GM12878 (cell line): Measurements from ENCODE around the gene LPCAT4. TPM values are rescaled to one million over a fixed set of nuclear protein-coding genes. Genes with fewer than 3 reads are reported as not detected.

Experiments
- ATAC-seq: fragments of 200-7000 bp; cut with Tn5 transposase; 3 replicates; pipeline ENCODE4 v1.9.1; 2020; ENCODE audit warnings: mild to moderate bottlenecking, moderate library complexity
- BruUV-seq: library from RNA; stranded (reverse); fragments of 400-500 nt; replicated peaks from 2 replicates; lab custom pipeline; 2021; lab: Mats Ljungman, UMichigan
- CTCF ChIA-PET: fragments of 300-600 bp; sonication (Branson Sonifier 250); formaldehyde crosslinking; extraction: SDS; loops from one replicate; lab custom pipeline; 2021; ENCODE audit warnings: inconsistent platforms; lab: Yijun Ruan, JAX
- POLR2A ChIA-PET: fragments of 350-600 bp; formaldehyde crosslinking; extraction: SDS; loops from one replicate; lab custom pipeline; 2021; ENCODE audit warnings: inconsistent platforms; lab: Charles Lee
- RAD21 ChIA-PET: fragments of 300-600 bp; sonication (Branson Sonifier 250); formaldehyde crosslinking; loops from one replicate; lab custom pipeline; 2023; ENCODE audit warnings: antibody characterized with exemption; ENCODE audit not compliant: unreplicated experiment; lab: Charles Lee
- SMC1A ChIA-PET: fragments of 300-600 bp; sonication (Branson Sonifier 250); formaldehyde crosslinking; loops from one replicate; lab custom pipeline; 2023; ENCODE audit not compliant: unreplicated experiment, uncharacterized antibody; lab: Charles Lee
- DNase-seq: peaks from one replicate; pipeline ENCODE4 v3.0.0-alpha.2; 2011; ENCODE audit warnings: low read depth, low spot score
- FAIRE-seq: peaks from 3 replicates; lab custom pipeline; 2011; peaks lifted over from hg19 to GRCh38; lab: Jason Lieb, UNC
- H2AFZ ChIP-seq: 2 replicates; pipeline ENCODE4 v1.6.0; 2011; ENCODE audit warnings: low read depth, low read length, control low read depth; ENCODE audit not compliant: control insufficient read depth
- H3K27ac ChIP-seq: 2 replicates; pipeline ENCODE4 v1.5.1; 2011; ENCODE audit warnings: control low read depth; ENCODE audit not compliant: control insufficient read depth, insufficient read depth
- H3K27me3 ChIP-seq, 2 experiments: replicated peaks in 1 of 2; 2 replicates each; pipeline versions ENCODE4 v1.6.0 to v1.6.1; 2011; ENCODE audit warnings: low read length in 1 of 2; ENCODE audit not compliant: control insufficient read depth in 2 of 2, insufficient read depth in 2 of 2
- H3K36me3 ChIP-seq, 2 experiments: 2 replicates each; pipeline ENCODE4 v1.5.1; 2011; ENCODE audit warnings: low read length in 1 of 2; ENCODE audit not compliant: control insufficient read depth in 2 of 2, insufficient read depth in 2 of 2
- H3K4me1 ChIP-seq: 2 replicates; pipeline ENCODE4 v1.6.1; 2011; ENCODE audit warnings: mild to moderate bottlenecking, low read length, moderate library complexity, mixed read lengths; ENCODE audit not compliant: control insufficient read depth, insufficient read depth
- H3K4me2 ChIP-seq: 2 replicates; pipeline ENCODE4 v1.6.0; 2011; ENCODE audit warnings: control low read depth; ENCODE audit not compliant: control insufficient read depth, insufficient read depth
- H3K4me3 ChIP-seq: fragments of 200-600 bp; sonication (generic); 2 replicates; pipeline ENCODE4 v1.5.1; 2016
- H3K79me2 ChIP-seq: 2 replicates; pipeline ENCODE4 v1.6.0; 2011; ENCODE audit warnings: low read length; ENCODE audit not compliant: control insufficient read depth, insufficient read depth
- H3K9ac ChIP-seq: 2 replicates; pipeline ENCODE4 v1.8.0; 2011; ENCODE audit warnings: low read length, control low read depth, mixed read lengths; ENCODE audit not compliant: control insufficient read depth, insufficient read depth
- H3K9me3 ChIP-seq: replicated peaks from 3 replicates; pipeline ENCODE4 v1.5.1; 2011; ENCODE audit warnings: mild to moderate bottlenecking, low read length; ENCODE audit not compliant: control insufficient read depth, insufficient read depth
- H4K20me1 ChIP-seq: 2 replicates; pipeline ENCODE4 v1.6.0; 2011; ENCODE audit not compliant: control insufficient read depth, insufficient read depth
- ATF7 ChIP-seq: fragments of 450-650 bp; IDR thresholded peaks from 2 replicates; pipeline ENCODE4 v1.6.1; 2016; ENCODE audit warnings: low read depth, mild to moderate bottlenecking
- BMI1 ChIP-seq: fragments of 450-650 bp; IDR thresholded peaks from 2 replicates; pipeline ENCODE4 v1.6.1; 2016; ENCODE audit warnings: mild to moderate bottlenecking, moderate library complexity, borderline replicate concordance
- EGR1 ChIP-seq, 2 experiments: IDR thresholded peaks; 1 replicate in 1 of 2; 2 replicates in 1 of 2; pipeline ENCODE4 v1.6.1; 2011 to 2012; ENCODE audit warnings: low read depth in 2 of 2, low read length in 2 of 2, borderline replicate concordance in 1 of 2, mild to moderate bottlenecking in 1 of 2, moderate library complexity in 1 of 2
- MEF2A ChIP-seq: IDR thresholded peaks from 2 replicates; pipeline ENCODE4 v1.6.1; 2011; ENCODE audit warnings: low read depth, mild to moderate bottlenecking, low read length, moderate library complexity; ENCODE audit not compliant: insufficient read depth
- PML ChIP-seq: IDR thresholded peaks from 2 replicates; pipeline ENCODE4 v1.6.1; 2012; ENCODE audit warnings: low read length, inconsistent platforms
- SMC3 ChIP-seq: IDR thresholded peaks from 2 replicates; pipeline ENCODE4 v1.6.1; 2011; ENCODE audit warnings: low read length, improper control_type of control experiment, borderline replicate concordance
- SP1 ChIP-seq: IDR thresholded peaks from one replicate; pipeline ENCODE4 v1.6.1; 2011; ENCODE audit warnings: low read depth, low read length
- WGBS: methylation state at CpG from one replicate; pipeline ENCODE4 v1.1.6; 2016; ENCODE audit warnings: low lambda C conversion rate; ENCODE audit not compliant: insufficient replicate concordance, insufficient coverage; ENCODE audit errors: missing lambda C conversion rate; 5-methylcytosine and 5-hydroxymethylcytosine counted together
- in situ Hi-C: fragments of 300-500 bp; cut with MboI; formaldehyde crosslinking; loops from 9 replicates; pipeline ENCODE4 v1.14.3; 2018; ENCODE audit warnings: mixed read lengths
- intact Hi-C: fragments of 100-400 bp; cut with micrococcal nuclease; formaldehyde crosslinking; loops from one replicate; pipeline ENCODE4 v1.14.2; 2022; ENCODE audit not compliant: unreplicated experiment
- polyA plus RNA-seq, 11 experiments: library from polyadenylated mRNA; depleted of rRNA in 4 of 11; unstranded in 6 of 11; stranded (reverse) in 5 of 11; fragments of >200 nt; fragmentation: Nextera tagmentation in 4 of 11; fragmentation: Illumina TruSeq in 1 of 11; extraction: Ambion mirVana in 4 of 11; extraction: Trizol in 1 of 11; gene quantifications; 1 replicate in 1 of 11; 2 replicates in 10 of 11; pipeline versions ENCODE4 v1.2.1 to v1.2.3, GENCODE V29; 2011 to 2016; ENCODE audit warnings: inconsistent platforms in 2 of 11, missing spikeins in 2 of 11, low read depth in 1 of 11
- total RNA-seq, 4 experiments: library from RNA; depleted of rRNA in 3 of 4; stranded (reverse); fragments of >200 nt in 3 of 4; fragmentation: Illumina TruSeq in 1 of 4; extraction: Trizol in 1 of 4; gene quantifications; 2 replicates each; pipeline versions ENCODE4 v1.2.1 to v1.2.3, GENCODE V29; 2013 to 2021
- TF ChIP-seq, protein P1 (sequence below): IDR thresholded peaks from 2 replicates; pipeline ENCODE4 v1.6.1; 2011; ENCODE audit warnings: borderline replicate concordance, low read depth, mild to moderate bottlenecking, moderate library complexity, mixed read lengths, low read length; ENCODE audit not compliant: insufficient read depth; ENCODE audit errors: extremely low read length

The LPCAT4 gene
- total and polyA plus RNA-seq, 10 of the 15 experiments (the other 5 are each of a cell fraction or from before 2014, with no cell fraction given), result 14.4 to 57.2 (median 33.0) TPM

DNA sequence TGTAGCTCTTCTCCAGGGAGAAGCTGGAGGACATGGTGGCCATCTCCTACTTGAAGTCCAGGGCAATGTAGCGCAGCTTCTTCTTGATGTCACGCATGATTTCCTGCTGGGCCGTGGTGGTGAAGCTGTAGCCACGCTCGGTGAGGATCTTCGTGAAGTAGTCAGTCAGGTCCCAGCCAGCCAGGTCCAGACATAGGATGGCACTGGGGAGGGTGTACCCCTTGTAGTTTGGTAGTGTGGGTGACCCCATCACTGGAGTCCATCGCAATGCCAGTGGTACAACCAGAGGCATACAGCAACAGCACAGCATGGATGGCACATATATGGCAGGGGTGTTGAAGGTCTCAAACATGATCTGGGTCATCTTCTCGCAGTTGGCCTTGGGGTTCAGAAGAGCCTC lies 7.0 kb upstream of the LPCAT4 start:
- no peak for ATAC-seq
- WGBS, result 95% methylated on average over 8 of the region's 8 CpGs

DNA sequence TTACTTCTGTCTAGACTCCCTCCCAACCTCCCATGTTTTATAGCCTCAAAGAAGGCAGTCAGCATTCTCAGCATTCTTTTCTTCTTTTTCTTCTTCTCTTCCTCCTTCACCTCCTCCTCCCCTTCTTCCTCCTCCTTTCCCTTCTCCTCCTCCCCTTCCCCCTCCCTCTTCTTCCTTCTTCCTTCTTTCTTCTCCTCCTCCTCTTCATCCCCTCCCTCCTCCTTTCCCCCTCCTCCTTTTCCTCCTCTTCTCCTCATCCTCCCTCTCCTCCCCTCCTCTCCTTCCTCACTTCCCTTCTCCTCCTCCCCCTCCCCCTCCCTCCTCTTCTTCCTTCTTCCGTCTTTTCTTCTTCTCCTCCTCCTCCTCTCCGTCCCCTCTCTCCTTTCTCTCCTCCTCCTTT lies 3.6 kb upstream of the LPCAT4 start:
- WGBS, result no CpG with 5 or more reads among the region's 2 CpGs

More for the DNA sequence above, 7.0 kb upstream of the LPCAT4 start:
- intact Hi-C loops, result no loop called here
- H3K36me3 ChIP-seq, result no peaks in the 10 kb centered on the region
- no TSS peak for BruUV-seq
- TF ChIP-seq MEF2A, result no peak
- peaks cover 14% of the 10 kb centered on the region for H3K4me1 ChIP-seq
- in situ Hi-C loops, result no loop called here
- CTCF ChIA-PET, result no interaction called here
- no peaks in the 10 kb centered on the region for H4K20me1 ChIP-seq
- no peaks in the 10 kb centered on the region for H3K79me2 ChIP-seq
- H3K4me3 ChIP-seq, result no peak overlapping the region
- RAD21 ChIA-PET, result no interaction called here
- H3K27me3 ChIP-seq, result no peaks in the 10 kb centered on the region
- no peak overlapping the region for H2AFZ ChIP-seq
- H3K27ac ChIP-seq, result no peak overlapping the region
- POLR2A ChIA-PET, result no interaction called here
- SMC1A ChIA-PET, result no interaction called here
- no peak for FAIRE-seq
- H3K9ac ChIP-seq, result no peak overlapping the region
- H3K4me2 ChIP-seq, result no peak overlapping the region
- H3K9me3 ChIP-seq, result no peaks in the 10 kb centered on the region
- DNase-seq, result no peak

More for the DNA sequence above, 3.6 kb upstream of the LPCAT4 start:
- Histone ChIP-seq H3K9ac (no peak overlapping the region), H3K27me3 (no peaks in the 10 kb centered on the region), H3K4me2 (no peak overlapping the region), H3K36me3 (no peaks in the 10 kb centered on the region), H2AFZ (no peak overlapping the region), H3K9me3 (no peaks in the 10 kb centered on the region), H3K4me3 (no peak overlapping the region), H3K4me1 (peaks cover 23% of the 10 kb centered on the region), H3K27ac (0 out of 2 replicates have a peak overlapping the region, but pooled peaks have one; percentile 4), H3K79me2 (peaks cover 16% of the 10 kb centered on the region), H4K20me1 (no peaks in the 10 kb centered on the region)
- FAIRE-seq (no peak), DNase-seq (no peak), ATAC-seq (no peak)
- ChIA-PET CTCF (no interaction called here), RAD21 (no interaction called here), POLR2A (no interaction called here), SMC1A (no interaction called here)
- in situ Hi-C loops (no loop called here), intact Hi-C loops (no loop called here)
- no peak for TF ChIP-seq SMC3
- no peak for TF ChIP-seq SP1
- TF ChIP-seq, protein P1, sequence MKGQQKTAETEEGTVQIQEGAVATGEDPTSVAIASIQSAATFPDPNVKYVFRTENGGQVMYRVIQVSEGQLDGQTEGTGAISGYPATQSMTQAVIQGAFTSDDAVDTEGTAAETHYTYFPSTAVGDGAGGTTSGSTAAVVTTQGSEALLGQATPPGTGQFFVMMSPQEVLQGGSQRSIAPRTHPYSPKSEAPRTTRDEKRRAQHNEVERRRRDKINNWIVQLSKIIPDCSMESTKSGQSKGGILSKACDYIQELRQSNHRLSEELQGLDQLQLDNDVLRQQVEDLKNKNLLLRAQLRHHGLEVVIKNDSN, result no peak
- no peak for TF ChIP-seq ATF7
- TF ChIP-seq EGR1 (IDR thresholded peaks at IDR 0.05; ENCODE audit: borderline replicate concordance in 1 of 2, low read depth in 2 of 2, low read length in 2 of 2), result no peak
- no peak for TF ChIP-seq BMI1
- TF ChIP-seq PML, result no peak
- no TSS peak for BruUV-seq
